GM10266 (cell line): ENCODE results near the gene CLSTN2.

Experiments used
- DNase-seq: peaks from one replicate; pipeline ENCODE4 v3.0.0; 2012; ENCODE audit errors: extremely low spot score
- TF ChIP-seq, protein P1 (sequence below): IDR thresholded peaks from 2 replicates; pipeline ENCODE4 v1.5.1; 2012; ENCODE audit warnings: mild to moderate bottlenecking, low read depth; ENCODE audit not compliant: control insufficient read depth, insufficient read depth; ENCODE audit errors: missing control alignments

The CLSTN2 gene

GRCh38 chr3:140206196-140207040 is 271.4 kb downstream of the CLSTN2 start:
- TF ChIP-seq, protein P1, sequence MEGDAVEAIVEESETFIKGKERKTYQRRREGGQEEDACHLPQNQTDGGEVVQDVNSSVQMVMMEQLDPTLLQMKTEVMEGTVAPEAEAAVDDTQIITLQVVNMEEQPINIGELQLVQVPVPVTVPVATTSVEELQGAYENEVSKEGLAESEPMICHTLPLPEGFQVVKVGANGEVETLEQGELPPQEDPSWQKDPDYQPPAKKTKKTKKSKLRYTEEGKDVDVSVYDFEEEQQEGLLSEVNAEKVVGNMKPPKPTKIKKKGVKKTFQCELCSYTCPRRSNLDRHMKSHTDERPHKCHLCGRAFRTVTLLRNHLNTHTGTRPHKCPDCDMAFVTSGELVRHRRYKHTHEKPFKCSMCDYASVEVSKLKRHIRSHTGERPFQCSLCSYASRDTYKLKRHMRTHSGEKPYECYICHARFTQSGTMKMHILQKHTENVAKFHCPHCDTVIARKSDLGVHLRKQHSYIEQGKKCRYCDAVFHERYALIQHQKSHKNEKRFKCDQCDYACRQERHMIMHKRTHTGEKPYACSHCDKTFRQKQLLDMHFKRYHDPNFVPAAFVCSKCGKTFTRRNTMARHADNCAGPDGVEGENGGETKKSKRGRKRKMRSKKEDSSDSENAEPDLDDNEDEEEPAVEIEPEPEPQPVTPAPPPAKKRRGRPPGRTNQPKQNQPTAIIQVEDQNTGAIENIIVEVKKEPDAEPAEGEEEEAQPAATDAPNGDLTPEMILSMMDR, result no peak
- no peak for DNase-seq

- no peak for DNase-seq
- TF ChIP-seq, protein P1, result no peak
These were observed 272.6 kb downstream of the CLSTN2 start for GRCh38 chr3:140207541-140207940.

GRCh38 chr3:140216249-140216648 is 281.3 kb downstream of the CLSTN2 start:
- TF ChIP-seq, protein P1, result peak; percentile 37
- peak; percentile 25 for DNase-seq

GRCh38 chr3:140219291-140219690 is 284.3 kb downstream of the CLSTN2 start:
- no peak for DNase-seq
- TF ChIP-seq, protein P1, result no peak

DNA sequence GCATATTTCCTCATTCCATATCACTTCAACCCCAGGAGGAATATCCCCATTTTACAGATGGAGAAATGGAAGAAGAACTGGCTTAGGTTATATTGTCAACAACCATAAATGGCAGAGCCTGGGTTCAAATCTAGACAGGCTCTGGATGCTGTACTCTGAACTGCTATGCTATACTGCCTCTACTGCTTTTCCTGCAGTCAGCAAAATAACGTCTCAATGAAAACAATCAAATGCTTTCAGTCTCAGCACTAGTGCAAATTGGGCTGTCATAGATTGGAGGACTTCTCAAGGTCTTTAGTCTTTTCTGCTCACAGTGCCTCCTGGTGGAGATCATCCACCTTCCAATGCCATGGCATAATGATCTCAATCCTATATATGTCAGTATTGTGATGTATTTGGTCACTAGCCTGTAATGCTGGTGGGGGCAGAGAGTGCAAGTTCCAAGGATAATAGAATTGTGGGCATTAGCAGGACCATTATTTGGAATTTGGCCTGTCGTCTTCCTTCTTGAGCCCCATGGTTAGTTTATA is 285.0 kb downstream of the CLSTN2 start:
- no peak for DNase-seq
- TF ChIP-seq, protein P1, result peak; percentile 39

DNA sequence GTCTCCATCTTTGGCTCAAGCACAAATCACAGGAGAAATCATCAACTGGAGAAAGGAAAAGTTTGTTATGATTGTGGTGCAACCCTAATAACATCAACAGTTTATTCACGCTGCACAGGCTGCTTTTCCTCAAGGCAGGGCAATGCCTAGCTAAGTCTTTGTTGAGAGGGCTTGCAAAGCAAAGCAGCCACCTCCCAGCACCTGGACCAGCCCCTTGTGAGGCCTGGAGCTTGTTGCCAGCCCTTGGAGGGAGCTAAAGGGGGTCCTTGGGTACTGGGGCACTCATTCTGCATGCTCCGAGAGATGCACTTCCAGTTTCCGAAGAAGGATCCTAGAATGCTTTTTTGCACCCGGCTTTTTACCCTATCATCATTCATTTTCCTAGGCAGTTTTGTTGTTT is 288.2 kb downstream of the CLSTN2 start:
- DNase-seq, result no peak
- TF ChIP-seq, protein P1, result no peak

DNA sequence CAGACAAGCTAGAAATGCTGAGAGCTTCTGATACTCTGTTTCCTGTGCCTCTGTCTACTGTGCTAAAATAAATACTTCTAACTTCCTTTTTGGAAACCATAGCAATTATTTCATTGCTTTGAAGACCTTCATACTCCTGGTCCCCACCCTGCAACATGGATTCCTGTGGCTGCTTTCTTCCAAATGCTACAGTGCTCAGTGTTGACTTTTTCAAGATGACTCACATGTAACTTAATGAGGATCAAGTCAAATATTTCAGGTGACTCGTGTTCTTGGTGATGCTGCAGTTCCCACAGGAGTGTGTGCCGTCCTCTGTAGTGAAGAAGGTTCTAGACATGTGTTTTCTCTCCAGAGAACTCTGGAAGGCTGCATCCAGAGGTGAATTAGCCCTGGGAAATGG is 288.6 kb downstream of the CLSTN2 start:
- TF ChIP-seq, protein P1, result no peak
- DNase-seq, result no peak
